ENCODE results near the gene HNRNPDL.
"Not testable (repeated sequence)": the region's sequence is repeated elsewhere in the genome, so short reads cannot be mapped to it uniquely, and the experiment has no call there.

Gene HNRNPDL

DNA sequence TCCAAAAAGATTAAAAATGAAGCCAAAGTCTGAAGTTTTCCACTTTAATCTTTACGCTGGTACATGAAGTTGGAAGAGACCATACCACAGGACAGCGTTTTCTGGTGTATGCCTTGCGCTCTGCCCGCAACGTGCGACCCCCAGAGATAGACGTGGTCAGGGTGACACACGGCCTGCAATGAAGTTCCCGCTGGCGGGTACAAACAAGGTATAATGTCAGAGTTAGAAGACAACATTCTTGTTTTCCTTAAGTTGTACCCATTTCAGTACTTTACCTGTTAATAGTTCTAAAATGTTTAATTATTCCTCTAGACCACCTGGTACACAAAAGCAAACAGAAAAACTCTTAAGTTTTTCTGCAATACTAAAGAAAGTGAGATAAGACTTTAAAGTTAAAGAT lies 4.8 kb downstream of the HNRNPDL start:
- Mint-ChIP-seq H3K4me3 (no peak overlapping the region), H3K4me1 (ENCODE audit: low read depth) (peaks cover 41% of the 10 kb centered on the region), H3K27me3 (ENCODE audit: low read depth) (no peaks in the 10 kb centered on the region), H3K9me3 (no peaks in the 10 kb centered on the region), H3K27ac (no peak overlapping the region), H3K36me3 (ENCODE audit: low read depth) (peaks cover 69% of the 10 kb centered on the region)

DNA sequence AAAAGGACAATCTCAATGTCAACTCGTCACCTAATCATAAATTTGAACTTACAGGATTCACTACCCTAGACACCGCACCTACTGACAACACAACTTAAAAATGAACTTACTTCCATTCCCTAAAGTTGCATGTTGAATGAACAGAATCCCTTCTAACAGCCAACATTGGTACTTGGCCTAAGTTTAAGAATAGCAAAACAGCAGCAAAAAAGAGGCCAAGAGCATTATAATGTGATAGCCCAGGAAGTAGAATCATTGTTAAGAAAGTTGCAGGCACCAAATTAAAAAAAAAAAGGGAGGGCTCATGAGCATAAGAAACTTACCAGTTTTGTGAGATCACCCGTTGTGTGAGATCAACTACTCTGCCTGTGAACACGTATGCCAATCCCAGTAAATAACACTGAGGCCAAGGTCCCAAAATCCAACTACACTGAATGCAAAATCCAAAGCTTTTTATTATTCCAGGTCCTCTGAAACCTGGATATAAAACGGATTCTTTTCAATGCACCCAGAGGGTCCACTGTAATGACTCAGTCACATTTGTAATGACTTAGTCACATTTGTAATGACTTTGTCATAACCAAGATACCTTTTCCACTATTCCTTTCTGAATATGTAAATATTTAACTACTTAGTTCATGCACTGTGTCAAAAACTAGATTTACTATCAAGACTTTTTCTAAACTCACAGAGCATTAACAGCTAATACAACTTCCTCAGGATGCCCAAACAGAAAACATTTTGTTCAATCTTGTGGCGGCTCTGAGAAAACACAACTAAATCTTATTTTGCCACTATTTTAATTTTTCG lies 6.8 kb downstream of the HNRNPDL start:
- Mint-ChIP-seq H3K9me3 (no peaks in the 10 kb centered on the region), H3K4me3 (no peak overlapping the region), H3K27ac (no peak overlapping the region), H3K27me3 (ENCODE audit: low read depth) (peaks cover under 1% of the 10 kb centered on the region), H3K36me3 (ENCODE audit: low read depth) (peaks cover 63% of the 10 kb centered on the region), H3K4me1 (ENCODE audit: low read depth) (peaks cover 38% of the 10 kb centered on the region)

DNA sequence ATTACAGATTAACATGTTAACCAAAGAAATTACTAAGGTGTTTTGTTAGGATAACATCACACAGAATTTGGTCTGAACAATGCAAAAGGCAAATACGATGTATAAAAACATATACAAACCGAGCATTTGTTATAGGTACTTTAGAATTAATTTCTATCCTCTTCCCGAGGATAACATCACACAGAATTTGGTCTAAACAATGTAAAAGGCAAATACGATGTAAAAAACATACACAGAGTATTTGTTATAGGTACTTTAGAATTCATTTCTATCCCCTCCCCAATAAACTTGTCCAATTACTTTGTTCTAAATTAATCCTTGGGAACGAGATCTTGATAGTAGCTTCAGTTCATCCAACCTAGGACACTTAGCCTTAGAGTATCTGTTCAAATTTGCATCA lies 7.6 kb downstream of the HNRNPDL start:
- H3K27me3 Mint-ChIP-seq (ENCODE audit: low read depth) = peaks cover 9% of the 10 kb centered on the region
- no peak overlapping the region for H3K27ac Mint-ChIP-seq
- H3K36me3 Mint-ChIP-seq (ENCODE audit: low read depth) = peaks cover 54% of the 10 kb centered on the region
- no peak overlapping the region for H3K4me3 Mint-ChIP-seq
- H3K9me3 Mint-ChIP-seq = no peaks in the 10 kb centered on the region
- H3K4me1 Mint-ChIP-seq (ENCODE audit: low read depth) = peaks cover 31% of the 10 kb centered on the region

DNA sequence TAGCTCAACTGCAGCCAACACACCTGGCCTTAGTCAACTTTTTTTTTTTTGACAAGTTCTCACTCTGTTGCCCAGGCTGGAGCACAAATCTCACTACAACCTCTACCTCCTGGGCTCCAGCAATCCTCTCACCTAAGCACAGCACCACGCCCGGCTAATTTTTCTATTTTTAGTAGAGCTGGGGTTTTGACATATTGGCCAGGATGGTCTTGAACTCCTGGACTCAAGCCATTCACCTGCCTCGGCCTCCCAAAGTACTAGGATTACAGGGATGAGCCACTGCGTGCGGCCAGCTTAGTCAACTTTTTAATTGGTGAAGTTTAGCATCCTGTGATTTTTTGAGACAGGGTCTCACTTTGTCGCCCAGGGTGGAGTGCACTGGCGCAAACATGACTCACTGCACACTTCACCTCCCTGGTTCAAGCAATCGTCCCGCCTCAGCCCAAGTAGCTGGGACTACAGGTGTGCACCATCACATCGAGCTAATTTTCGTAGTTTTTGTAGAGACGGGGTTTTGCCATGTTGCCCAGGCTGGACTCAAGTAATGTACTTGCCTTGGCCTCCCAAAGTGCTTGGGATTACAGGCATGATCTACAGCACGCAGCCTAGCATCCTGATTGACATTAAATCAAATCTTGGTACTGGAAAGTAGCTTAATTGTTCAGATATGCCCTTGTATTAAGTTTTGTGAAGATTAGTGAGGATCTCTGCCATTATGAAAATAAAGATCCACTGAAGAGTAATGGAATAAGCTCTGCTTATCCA lies 8.3 kb downstream of the HNRNPDL start:
- H3K36me3 Mint-ChIP-seq (ENCODE audit: low read depth) = peaks cover 48% of the 10 kb centered on the region
- peaks cover 14% of the 10 kb centered on the region for H3K27me3 Mint-ChIP-seq (ENCODE audit: low read depth)
- no peak overlapping the region for H3K4me3 Mint-ChIP-seq
- no peak overlapping the region for H3K27ac Mint-ChIP-seq
- H3K4me1 Mint-ChIP-seq (ENCODE audit: low read depth) = peaks cover 25% of the 10 kb centered on the region
- H3K9me3 Mint-ChIP-seq = no peaks in the 10 kb centered on the region

DNA sequence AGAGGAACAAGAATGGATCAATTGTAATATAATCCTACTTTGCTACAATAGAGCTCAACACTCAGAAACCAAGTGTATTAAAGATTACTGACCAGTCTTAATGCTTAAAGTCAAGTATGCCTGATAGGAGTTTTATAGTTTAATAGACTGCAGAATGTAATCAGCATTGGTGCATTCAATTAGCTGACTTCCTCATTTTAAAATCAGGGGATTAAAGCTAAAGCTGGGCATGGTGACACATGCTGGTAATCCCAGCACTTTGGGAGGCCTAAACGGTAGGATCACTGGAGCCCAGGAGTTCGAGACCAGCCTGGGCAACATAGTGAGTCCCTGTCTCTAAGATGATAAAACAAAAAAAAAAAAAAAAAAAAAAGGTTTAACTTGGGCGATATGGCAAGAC lies 10.8 kb downstream of the HNRNPDL start:
- H3K27ac Mint-ChIP-seq = no peak overlapping the region
- H3K27me3 Mint-ChIP-seq (ENCODE audit: low read depth) = peaks cover 31% of the 10 kb centered on the region
- H3K4me3 Mint-ChIP-seq = no peak overlapping the region
- H3K36me3 Mint-ChIP-seq (ENCODE audit: low read depth) = peaks cover 24% of the 10 kb centered on the region
- H3K4me1 Mint-ChIP-seq (ENCODE audit: low read depth) = peaks cover 11% of the 10 kb centered on the region
- no peaks in the 10 kb centered on the region for H3K9me3 Mint-ChIP-seq

DNA sequence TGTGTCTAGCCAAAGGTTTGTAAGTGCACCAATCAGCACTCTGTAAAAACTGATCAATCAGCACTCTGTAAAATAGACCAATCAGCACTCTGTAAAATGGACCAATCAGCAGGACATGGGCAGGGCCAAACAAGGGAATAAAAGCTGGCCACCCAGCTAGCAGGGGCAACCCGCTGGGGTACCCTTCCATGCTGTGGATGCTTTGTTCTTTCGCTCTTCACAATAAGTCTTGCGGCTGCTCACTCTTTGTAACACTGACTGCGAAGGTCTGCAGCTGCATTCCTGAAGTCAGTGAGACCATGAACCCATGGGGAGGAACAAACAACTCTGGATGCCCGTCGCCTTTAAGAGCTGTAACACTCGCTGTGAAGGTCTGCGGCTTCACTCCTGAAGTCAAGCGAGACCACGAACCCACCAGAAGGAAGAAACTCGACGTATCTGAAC lies 14.3 kb downstream of the HNRNPDL start:
- no peak overlapping the region for H3K4me3 Mint-ChIP-seq
- peaks cover 6% of the 10 kb centered on the region for H3K4me1 Mint-ChIP-seq (ENCODE audit: low read depth)
- no peaks in the 10 kb centered on the region for H3K36me3 Mint-ChIP-seq (ENCODE audit: low read depth)
- peaks cover 38% of the 10 kb centered on the region for H3K27me3 Mint-ChIP-seq (ENCODE audit: low read depth)
- no peaks in the 10 kb centered on the region for H3K9me3 Mint-ChIP-seq
- no peak overlapping the region for H3K27ac Mint-ChIP-seq

DNA sequence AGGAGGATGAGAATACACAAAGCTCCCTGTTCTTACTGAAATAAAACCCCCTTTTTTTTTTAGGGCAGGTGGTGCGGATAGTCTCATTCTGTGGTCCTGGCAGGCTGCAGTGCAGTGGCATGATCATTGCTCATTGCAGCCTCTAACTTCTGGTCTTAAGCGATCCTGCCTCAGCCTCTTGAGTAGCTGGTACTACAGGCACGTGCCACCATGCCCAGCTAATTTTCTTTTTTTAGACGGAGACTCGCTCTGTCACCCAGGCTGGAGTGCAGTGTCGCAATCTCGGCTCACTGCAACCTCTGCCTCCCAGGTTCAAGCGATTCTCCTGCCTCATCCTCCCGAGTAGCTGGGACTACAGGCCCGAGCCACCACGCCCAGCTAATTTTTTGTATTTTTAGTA lies 15.2 kb downstream of the HNRNPDL start:
- H3K36me3 Mint-ChIP-seq (ENCODE audit: low read depth); H3K9me3 Mint-ChIP-seq; H3K27ac Mint-ChIP-seq; H3K4me3 Mint-ChIP-seq; H3K4me1 Mint-ChIP-seq (ENCODE audit: low read depth): not testable (repeated sequence)
- peaks cover 38% of the 10 kb centered on the region for H3K27me3 Mint-ChIP-seq (ENCODE audit: low read depth)

- Mint-ChIP-seq H3K9me3 (no peaks in the 10 kb centered on the region), H3K4me3 (no peak overlapping the region), H3K36me3 (ENCODE audit: low read depth) (no peaks in the 10 kb centered on the region), H3K27ac (no peak overlapping the region), H3K27me3 (ENCODE audit: low read depth) (peaks cover 13% of the 10 kb centered on the region), H3K4me1 (ENCODE audit: low read depth) (no peaks in the 10 kb centered on the region)
These were observed 26.5 kb downstream of the HNRNPDL start for GRCh38 chr4:82403725-82404124.

DNA sequence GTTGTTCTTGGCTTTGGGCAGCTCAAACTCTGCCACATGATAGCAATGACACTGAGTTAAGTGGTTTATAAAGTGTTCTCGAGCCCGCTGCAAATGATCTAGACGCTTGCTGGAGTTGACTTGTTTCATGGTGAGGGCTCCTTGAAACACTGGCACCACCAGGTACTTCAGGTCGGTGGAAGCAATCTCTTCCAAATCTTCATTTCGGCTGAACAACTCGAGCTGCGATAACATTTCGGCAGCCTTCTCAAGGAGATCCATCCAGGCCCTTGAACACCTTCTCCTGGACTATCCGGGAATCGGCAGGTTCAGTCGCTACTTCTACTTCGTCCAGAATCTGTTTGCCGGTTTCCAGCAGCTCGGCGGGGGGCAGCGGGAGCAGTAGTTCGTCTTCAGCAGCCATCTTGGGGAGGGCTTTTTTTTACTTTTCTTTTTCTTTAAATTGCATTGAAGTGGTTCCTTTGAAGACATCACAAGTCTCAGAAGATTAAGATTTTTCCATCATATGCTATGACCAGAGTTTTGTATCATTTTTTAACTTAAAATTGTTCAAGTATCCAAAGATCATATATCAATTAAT lies 28.0 kb downstream of the HNRNPDL start:
- no peak overlapping the region for H3K4me3 Mint-ChIP-seq
- H3K4me1 Mint-ChIP-seq (ENCODE audit: low read depth) = no peaks in the 10 kb centered on the region
- H3K9me3 Mint-ChIP-seq = no peaks in the 10 kb centered on the region
- no peaks in the 10 kb centered on the region for H3K36me3 Mint-ChIP-seq (ENCODE audit: low read depth)
- no peak overlapping the region for H3K27ac Mint-ChIP-seq
- peaks cover 18% of the 10 kb centered on the region for H3K27me3 Mint-ChIP-seq (ENCODE audit: low read depth)

- Mint-ChIP-seq H3K4me1 (ENCODE audit: low read depth) (no peaks in the 10 kb centered on the region), H3K27ac (no peak overlapping the region), H3K9me3 (no peaks in the 10 kb centered on the region), H3K4me3 (no peak overlapping the region), H3K27me3 (ENCODE audit: low read depth) (peaks cover 18% of the 10 kb centered on the region), H3K36me3 (ENCODE audit: low read depth) (no peaks in the 10 kb centered on the region)
These were observed 28.7 kb downstream of the HNRNPDL start for GRCh38 chr4:82401600-82401999.

- no peak overlapping the region for H3K27ac Mint-ChIP-seq
- no peaks in the 10 kb centered on the region for H3K36me3 Mint-ChIP-seq (ENCODE audit: low read depth)
- no peaks in the 10 kb centered on the region for H3K4me1 Mint-ChIP-seq (ENCODE audit: low read depth)
- no peaks in the 10 kb centered on the region for H3K9me3 Mint-ChIP-seq
- H3K27me3 Mint-ChIP-seq (ENCODE audit: low read depth) = peaks cover 14% of the 10 kb centered on the region
- H3K4me3 Mint-ChIP-seq = no peak overlapping the region
These were observed 32.0 kb downstream of the HNRNPDL start for GRCh38 chr4:82398263-82398662.

- Mint-ChIP-seq H3K4me3 (no peak overlapping the region), H3K27ac (no peak overlapping the region), H3K36me3 (ENCODE audit: low read depth) (no peaks in the 10 kb centered on the region), H3K4me1 (ENCODE audit: low read depth) (no peaks in the 10 kb centered on the region), H3K9me3 (no peaks in the 10 kb centered on the region), H3K27me3 (ENCODE audit: low read depth) (peaks cover 14% of the 10 kb centered on the region)
These were observed 32.7 kb downstream of the HNRNPDL start for GRCh38 chr4:82397527-82397926.

DNA sequence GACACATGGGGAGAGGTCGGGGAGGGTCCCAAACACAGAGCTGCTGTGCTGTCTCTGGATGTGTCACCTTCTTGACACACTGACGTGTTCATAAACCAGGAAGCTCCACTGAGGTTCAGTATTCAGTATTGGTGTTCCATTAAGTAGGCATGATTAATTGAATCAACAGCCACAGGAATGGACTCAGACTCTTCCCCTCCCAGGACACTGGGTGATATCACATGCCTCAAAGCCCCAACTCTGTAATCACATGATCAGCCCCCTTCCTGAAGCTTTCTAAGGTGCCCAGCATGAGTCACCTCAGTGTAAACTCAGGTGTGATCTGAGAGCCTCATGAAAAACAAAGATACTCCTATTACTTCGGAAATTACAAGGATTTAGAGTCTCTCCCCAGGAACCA lies 35.4 kb downstream of the HNRNPDL start:
- peaks cover 5% of the 10 kb centered on the region for H3K27me3 Mint-ChIP-seq (ENCODE audit: low read depth)
- H3K9me3 Mint-ChIP-seq = no peaks in the 10 kb centered on the region
- no peaks in the 10 kb centered on the region for H3K4me1 Mint-ChIP-seq (ENCODE audit: low read depth)
- no peaks in the 10 kb centered on the region for H3K36me3 Mint-ChIP-seq (ENCODE audit: low read depth)
- H3K4me3 Mint-ChIP-seq = no peak overlapping the region
- no peak overlapping the region for H3K27ac Mint-ChIP-seq

- not testable (repeated sequence) for H3K4me1 Mint-ChIP-seq (ENCODE audit: low read depth)
These were observed 40.2 kb downstream of the HNRNPDL start for GRCh38 chr4:82390061-82390460.

DNA sequence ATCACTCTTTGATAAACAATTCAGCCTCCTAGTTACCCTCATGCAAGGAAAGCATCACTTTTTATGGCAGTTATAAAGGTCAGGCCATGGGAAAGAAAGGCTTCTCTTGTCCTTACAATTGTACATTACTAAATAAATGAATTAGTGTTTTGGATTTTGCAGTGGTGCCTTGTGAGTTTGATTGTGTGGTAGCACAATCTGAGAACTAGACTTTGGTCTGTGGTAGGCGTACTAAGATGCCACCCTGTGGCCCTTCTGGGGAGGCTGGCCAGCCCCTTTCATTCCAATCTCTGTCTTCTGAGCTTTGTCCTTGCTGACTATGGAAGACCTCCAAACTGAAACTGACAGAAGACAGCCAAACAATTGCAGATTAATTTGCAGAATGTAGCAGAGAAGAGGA lies 41.9 kb downstream of the HNRNPDL start:
- Mint-ChIP-seq H3K27me3 (ENCODE audit: low read depth) (peaks cover 7% of the 10 kb centered on the region), H3K4me3 (no peak overlapping the region), H3K9me3 (no peaks in the 10 kb centered on the region), H3K4me1 (ENCODE audit: low read depth) (no peaks in the 10 kb centered on the region), H3K36me3 (ENCODE audit: low read depth) (no peaks in the 10 kb centered on the region), H3K27ac (no peak overlapping the region)

More at GRCh38 chr4:82390061-82390460, 40.2 kb downstream of the HNRNPDL start:
- not testable (repeated sequence) for H3K4me3 Mint-ChIP-seq; H3K27me3 Mint-ChIP-seq (ENCODE audit: low read depth); H3K36me3 Mint-ChIP-seq (ENCODE audit: low read depth); H3K27ac Mint-ChIP-seq; H3K9me3 Mint-ChIP-seq
